PFSK-1 (cell line): ENCODE measurements around the gene MEG3.

Experiments used
- FOXP2 ChIP-seq: optimal IDR thresholded peaks from 2 replicates; pipeline ENCODE3; 2011; ENCODE audit warnings: borderline replicate concordance, control low read depth, inconsistent platforms; ENCODE audit not compliant: insufficient read depth; ENCODE audit errors: extremely low read length, extremely low read depth
- POLR2AphosphoS5 ChIP-seq: IDR thresholded peaks from 2 replicates; pipeline ENCODE4 v1.6.1; 2012; ENCODE audit warnings: low read depth, mild to moderate bottlenecking, control low read depth, low read length, moderate library complexity
- REST ChIP-seq, 2 experiments: IDR thresholded peaks; 2 replicates each; pipeline versions ENCODE4 v1.6.1 to v1.8.0; 2011 to 2012; ENCODE audit warnings: low read depth in 2 of 2, low read length in 2 of 2, control low read depth in 1 of 2, inconsistent platforms in 1 of 2, mild to moderate bottlenecking in 1 of 2, moderate library complexity in 1 of 2; ENCODE audit not compliant: insufficient read depth in 1 of 2
- SIN3A ChIP-seq: IDR thresholded peaks from 2 replicates; pipeline ENCODE4 v1.6.1; 2012; ENCODE audit warnings: mild to moderate bottlenecking, low read length, moderate library complexity, borderline replicate concordance; ENCODE audit not compliant: insufficient read depth
- TAF1 ChIP-seq: IDR thresholded peaks from 2 replicates; pipeline ENCODE4 v1.6.1; 2012; ENCODE audit warnings: low read length, control low read depth, borderline replicate concordance; ENCODE audit not compliant: insufficient read depth

The MEG3 gene

GRCh38 chr14:100865682-100866591 lies 40.0 kb downstream of the MEG3 start:
- TF ChIP-seq TAF1 (no peak), POLR2AphosphoS5 (no peak), FOXP2 (no peak), SIN3A (no peak), REST (IDR thresholded peaks at IDR 0.05; ENCODE audit: insufficient read depth in 1 of 2, low read depth in 2 of 2, low read length in 2 of 2) (no peak)

GRCh38 chr14:100866666-100867630 lies 41.0 kb downstream of the MEG3 start:
- no peak for TF ChIP-seq POLR2AphosphoS5
- no peak for TF ChIP-seq FOXP2
- TF ChIP-seq SIN3A, result no peak
- no peak for TF ChIP-seq TAF1
- TF ChIP-seq REST (IDR thresholded peaks at IDR 0.05; ENCODE audit: insufficient read depth in 1 of 2, low read depth in 2 of 2, low read length in 2 of 2), result no peak

GRCh38 chr14:100867631-100868315 lies 41.9 kb downstream of the MEG3 start:
- no peak for TF ChIP-seq SIN3A
- no peak for TF ChIP-seq TAF1
- no peak for TF ChIP-seq POLR2AphosphoS5
- no peak for TF ChIP-seq FOXP2
- no peak for TF ChIP-seq REST (IDR thresholded peaks at IDR 0.05; ENCODE audit: insufficient read depth in 1 of 2, low read depth in 2 of 2, low read length in 2 of 2)

GRCh38 chr14:100868621-100869370 lies 42.9 kb downstream of the MEG3 start:
- TF ChIP-seq TAF1, result no peak
- no peak for TF ChIP-seq SIN3A
- no peak for TF ChIP-seq POLR2AphosphoS5
- no peak for TF ChIP-seq REST (IDR thresholded peaks at IDR 0.05; ENCODE audit: insufficient read depth in 1 of 2, low read depth in 2 of 2, low read length in 2 of 2)
- TF ChIP-seq FOXP2, result no peak
